IPS-11a (cell line): ENCODE measurements around the gene PBX4.
"Not testable (repeated sequence)": the region's sequence is repeated elsewhere in the genome, so short reads cannot be mapped to it uniquely, and the experiment has no call there.

Experiments
- H3K4me3 ChIP-seq: one replicate; pipeline ENCODE4 v1.5.1; 2013; ENCODE audit warnings: low read depth, low read length, control low read depth

Gene PBX4

DNA sequence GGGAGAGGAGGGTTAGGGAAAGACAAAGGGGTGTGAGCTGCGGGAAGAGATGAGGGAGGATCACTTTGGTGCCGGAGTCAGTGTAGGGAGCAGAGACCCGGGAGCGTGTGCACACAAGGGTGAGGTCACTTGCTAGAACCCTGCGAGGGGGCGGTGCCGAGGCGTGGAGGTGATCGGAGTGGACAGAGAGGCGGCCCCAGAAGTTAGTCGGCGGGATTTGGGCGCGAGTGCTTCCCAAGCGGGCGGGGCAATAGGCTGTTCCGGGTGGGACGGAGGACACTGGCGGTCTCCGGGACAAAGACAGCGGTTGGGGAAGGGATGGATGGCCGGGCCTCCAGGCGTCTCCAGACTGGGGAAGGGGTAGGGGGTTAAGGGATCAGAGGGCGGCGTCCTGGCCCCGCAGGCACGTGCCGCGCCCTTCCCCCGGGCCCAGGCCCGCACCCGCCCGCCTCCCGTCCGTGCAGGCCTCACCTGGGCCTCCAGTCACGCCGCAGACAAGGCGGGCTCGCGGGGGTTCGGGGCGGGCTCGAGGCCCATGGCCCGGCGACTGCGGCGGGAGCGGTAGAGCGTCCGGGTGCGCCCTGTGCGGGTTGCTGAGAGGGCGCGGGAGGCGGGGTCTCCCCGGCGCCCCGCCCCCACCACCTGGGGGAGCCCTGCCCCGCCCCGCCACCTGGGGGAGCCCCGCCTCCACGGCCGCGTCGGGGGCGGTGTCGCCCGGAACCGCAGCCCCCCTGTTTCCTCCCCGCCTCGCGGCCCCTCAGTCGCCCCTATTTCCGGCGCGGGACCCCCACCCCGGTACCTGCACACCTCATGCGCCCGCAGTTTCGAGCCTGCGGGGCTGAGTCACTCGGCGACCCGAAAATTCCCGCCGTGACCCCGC, 9.4 kb upstream of the PBX4 start, which contains the start of gene LPAR2:
TSS of gene LPAR2 (minus strand) at position 600 of the 880 bp plus-strand sequence. CDS start 945 bp downstream, outside the sequence.
- H3K4me3 ChIP-seq, result peak within 1 kb of the TSS; percentile 82

DNA sequence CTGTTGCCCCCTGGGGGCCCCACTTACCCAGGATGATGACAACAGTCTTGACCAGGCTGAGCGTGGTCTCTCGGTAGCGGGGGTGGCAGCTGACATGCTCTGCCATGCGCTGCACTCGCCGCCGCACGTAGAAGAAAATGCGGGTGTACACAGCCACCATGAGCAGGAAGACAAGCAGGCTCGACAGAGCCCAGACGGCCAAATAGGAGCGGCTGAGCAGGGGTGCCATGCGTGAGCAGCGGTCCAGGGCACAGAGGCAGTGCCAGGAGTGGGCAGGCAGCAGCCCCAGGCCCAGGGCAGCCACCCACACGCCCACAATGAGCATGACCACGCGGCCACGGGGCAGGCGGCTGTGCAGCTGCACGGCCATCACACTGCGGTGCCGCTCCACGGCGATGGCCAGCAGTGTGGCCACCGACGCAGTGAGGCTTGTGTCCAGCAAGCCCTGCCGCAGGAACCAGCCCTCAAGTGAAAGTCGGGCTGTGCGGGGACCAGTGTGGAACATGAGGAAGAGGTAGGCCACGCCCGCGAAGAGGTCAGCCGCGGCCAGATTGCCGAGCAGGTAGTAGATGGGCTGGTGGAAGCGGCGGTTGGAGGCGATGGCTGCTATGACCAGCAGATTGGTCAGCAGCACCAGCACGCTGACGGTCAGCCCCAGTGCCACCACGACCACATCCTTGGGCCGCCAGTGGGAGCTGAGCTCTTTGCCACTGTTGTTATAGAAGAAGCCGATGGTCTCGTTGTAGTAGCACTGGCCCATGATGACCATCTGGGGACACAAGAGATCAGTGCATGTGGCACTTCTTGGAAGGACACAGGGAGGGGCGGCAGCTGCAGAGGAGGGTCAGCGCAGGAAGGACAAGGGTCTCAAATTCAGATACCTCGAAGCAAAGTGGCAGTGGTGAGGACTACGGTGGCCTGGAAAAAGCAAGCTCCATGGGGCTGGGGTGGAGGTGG, 8.3 kb upstream of the PBX4 start:
- peak overlapping the region; percentile 82 for H3K4me3 ChIP-seq

DNA sequence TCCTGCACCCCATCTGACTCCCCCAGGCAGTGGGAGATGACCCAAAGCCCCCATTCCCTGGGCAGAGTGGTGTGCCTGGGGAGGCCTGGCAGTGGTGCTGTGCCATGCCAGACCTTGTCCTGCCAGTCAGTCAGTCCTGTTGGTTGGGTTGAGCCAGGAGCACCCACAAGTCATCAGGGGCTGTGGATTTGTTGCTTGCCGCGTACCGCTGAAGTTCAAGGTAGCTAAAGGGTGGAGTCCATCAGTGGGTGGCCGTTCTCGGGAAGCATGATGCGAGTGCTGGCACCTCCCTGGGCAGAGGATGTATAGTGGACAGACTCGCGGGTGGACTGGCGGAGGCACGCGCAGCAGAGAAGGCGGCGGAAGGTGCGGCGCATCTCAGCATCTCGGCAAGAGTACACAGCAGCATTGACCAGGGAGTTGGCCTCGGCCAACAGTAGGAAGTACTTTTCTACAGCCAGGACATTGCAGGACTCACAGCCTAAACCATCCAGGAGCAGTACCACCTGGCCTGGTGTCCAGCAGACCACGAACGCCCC, 5.6 kb upstream of the PBX4 start:
- H3K4me3 ChIP-seq, result no peak overlapping the region

DNA sequence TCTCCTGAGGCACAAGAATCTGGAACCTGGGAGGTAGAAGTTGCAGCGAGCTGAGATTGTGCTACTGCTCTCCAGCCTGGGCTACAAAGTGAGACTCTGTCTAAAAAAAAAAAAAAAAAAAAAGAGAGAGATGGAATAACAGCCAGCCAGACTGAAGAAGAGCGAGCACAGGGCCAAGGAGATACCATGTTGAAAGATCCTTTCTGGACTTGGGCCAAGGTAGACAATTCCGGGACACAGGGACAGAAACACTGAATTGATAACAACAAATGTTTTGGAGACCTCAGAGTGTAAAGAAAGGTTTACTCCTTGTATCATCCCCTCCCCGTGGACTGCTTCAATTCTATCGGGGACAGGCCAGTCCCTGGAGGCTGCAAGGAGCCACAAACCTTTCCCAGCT, 4.9 kb upstream of the PBX4 start:
- H3K4me3 ChIP-seq, result no peak overlapping the region

DNA sequence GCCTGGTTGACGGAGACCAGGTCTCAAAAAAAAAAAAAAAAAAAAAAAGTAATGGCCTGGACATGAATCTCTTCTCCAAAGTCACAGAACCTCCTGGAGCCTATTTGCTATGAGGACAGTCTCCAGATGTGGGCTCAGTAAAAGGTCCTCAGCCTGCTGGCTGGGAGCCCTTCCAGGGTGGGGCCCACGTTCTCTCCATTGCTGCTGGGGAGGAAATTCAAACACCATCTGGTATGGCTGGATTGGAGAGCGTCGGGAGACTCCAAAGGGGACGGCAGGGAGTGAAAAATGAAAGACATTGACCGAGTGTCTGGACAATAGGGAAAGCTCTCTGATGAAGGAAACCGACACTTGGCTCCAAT, 1.3 kb upstream of the PBX4 start:
- H3K4me3 ChIP-seq, result no peak overlapping the region

DNA sequence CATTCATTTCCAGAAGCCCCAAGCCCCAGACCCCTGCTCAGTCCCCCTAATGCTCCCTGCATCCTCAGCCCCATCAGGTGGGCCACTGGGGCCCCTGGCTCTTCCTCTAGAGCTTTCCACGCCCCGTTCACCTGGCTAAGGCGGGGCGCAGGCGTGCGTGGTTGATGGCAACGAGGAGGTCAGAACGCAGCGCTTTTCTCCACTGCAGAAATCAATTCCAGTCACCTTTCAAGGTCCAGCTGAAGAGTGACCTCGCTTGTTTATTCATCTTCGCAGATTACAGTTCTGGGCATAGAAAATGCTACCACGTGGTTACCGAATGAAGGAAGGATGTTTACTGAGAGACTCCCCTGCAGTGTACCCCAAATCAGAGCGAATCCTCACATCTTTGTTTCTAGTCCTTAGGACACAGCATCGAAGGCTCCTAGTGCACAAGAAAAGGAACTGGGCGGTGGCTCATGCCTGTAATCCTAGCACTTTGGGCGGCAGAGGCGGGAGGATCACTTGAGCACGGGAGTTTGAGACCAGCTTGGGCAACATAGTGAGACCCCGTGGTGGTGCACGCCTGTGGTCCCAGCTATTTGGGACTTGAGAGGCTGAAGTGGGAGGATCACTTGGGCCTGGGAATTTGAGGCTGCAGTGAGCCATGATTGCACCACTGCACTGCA, 828 bp upstream of the PBX4 start:
- H3K4me3 ChIP-seq, result peak overlapping the region; percentile 4

DNA sequence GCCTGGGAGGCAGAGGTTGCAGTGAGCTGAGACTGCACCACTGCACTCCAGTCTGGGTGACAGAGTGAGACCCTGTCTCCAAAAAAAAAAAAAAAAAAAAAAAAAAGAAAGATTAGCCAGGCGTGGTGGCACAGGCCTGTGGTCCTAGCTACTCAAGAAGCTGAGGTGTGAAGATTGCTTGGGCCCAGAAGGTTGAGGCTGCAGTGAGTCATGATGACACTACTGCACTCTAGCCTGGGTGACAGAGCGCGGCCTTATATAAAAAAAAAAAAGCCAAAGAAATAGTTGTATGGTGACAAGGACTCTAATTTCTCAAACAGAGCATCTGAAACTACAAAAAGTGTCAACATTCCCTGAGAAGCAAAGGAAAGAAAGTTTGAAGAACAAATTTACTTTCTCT, 3.4 kb downstream of the PBX4 start:
- H3K4me3 ChIP-seq, result no peak overlapping the region

DNA sequence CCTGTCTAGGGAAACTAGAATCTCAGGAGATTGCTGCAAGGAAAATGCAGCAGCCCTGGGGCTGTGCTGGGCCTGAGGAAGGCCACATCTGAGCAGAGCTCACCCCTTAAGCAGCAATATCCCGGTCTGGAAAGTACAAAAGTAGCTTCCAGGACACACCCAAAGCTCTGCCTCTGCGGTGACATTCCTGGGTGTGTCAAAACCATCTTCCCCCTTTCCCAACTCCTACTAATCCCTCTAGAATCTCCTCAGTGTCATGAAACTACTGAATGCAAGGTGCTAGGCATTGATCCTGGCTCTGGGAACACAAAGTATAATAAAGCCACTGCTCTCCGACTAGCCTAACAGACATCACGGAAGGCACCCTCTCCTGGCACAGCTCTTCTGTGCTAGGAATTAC, 5.0 kb downstream of the PBX4 start:
- no peak overlapping the region for H3K4me3 ChIP-seq

DNA sequence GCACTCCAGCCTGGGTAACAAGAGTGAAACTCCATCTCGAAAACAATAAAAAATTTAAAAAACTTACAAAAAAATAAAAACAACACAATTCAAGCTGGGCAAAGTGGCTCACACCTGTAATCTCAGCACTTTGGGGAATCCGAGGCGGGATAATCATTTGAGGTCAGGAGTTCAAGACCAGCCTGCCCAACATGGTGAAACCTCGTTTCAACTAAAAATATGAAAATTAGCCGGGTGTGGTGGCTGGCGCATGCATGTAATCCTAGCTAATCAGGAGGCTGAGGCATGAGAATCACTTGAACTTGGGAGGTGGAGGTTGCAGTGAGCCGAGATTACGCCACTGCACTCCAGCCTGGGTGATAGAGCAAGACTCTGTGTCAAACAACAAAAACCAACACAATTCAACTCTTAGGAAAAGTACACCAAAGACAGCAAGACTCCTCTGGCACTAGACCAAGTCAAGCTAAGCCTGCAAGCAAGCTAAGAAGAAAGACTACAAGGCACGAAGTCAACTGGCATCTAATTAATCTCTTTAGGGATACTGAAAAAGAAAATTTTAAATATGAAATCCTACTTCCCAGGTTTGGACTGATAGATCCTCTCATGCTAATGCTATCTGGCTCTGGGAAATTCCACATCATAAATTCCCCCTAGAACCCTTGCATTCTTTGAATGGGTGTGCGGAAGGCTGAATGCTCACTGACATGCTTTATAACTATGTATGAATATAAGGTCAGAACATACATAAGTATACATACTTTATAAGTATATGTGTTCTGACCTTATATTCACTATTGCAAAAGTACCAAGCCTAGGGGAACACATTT, 7.9 kb downstream of the PBX4 start:
- H3K4me3 ChIP-seq, result no peak overlapping the region

DNA sequence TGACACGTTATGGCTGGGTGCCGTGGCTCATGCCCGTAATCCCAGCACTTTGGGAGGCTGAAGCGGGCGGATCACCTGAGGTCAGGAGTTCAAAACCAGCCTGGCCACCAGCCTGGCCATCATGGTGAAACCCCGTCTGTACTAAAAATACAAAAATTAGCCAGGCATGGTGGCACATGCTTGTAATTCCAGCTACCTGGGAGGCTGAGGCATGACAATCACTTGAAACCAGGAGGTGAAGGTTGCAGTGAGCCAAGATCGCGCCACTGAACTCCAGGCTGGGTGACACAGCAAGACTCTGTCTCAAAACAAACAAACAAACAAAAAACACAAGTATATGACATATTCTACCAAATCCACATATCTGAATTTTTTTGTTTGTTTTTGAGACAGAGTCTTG, 11.8 kb downstream of the PBX4 start:
- not testable (repeated sequence) for H3K4me3 ChIP-seq

DNA sequence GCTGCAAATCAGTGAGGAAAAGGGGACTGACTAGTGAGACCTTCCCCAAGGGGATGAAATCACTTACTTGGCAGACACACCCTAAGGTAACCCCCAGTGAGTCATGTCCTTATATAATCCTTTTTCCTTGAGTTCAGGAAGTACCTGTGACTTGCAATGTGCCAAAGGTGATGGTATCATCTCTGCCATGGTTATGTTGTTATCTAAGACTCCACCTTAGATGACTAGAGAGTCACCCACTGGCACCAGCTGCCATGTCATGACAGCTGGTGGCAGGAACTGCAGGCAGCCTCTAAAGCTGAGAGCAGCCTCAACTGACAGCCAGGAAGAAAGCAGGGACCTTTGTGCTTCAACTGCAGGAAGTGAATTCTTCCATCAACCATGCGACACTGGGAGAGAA, 12.5 kb downstream of the PBX4 start:
- H3K4me3 ChIP-seq, result no peak overlapping the region

DNA sequence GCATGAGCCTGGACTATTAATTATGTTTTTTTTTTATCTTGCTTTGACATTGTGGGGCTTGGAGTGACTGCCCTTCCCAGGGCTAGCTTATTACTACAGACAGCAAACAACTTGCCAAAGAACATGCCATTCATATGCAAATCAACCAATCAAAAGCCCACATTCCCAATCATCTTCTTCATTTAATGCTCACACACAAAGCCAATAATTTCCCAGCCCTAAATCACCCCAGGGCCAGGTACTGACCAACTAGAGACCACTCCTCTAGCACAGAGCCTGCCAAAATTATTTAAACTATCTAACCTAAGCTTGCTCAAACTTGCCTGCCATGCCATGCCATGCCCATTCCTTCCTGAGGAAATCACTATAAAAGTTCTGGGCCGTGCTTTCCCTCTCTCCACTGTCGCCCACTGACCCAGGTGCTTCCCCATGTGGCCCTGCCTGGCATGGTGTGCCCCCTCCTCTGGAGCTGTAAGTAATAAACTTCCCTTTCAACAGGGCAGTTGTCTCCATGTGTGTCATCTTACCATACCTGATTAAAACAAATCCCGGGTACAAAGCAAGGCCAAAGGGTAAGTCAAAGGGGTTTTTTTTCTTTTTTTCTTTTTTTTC, 15.7 kb downstream of the PBX4 start:
- no peak overlapping the region for H3K4me3 ChIP-seq

DNA sequence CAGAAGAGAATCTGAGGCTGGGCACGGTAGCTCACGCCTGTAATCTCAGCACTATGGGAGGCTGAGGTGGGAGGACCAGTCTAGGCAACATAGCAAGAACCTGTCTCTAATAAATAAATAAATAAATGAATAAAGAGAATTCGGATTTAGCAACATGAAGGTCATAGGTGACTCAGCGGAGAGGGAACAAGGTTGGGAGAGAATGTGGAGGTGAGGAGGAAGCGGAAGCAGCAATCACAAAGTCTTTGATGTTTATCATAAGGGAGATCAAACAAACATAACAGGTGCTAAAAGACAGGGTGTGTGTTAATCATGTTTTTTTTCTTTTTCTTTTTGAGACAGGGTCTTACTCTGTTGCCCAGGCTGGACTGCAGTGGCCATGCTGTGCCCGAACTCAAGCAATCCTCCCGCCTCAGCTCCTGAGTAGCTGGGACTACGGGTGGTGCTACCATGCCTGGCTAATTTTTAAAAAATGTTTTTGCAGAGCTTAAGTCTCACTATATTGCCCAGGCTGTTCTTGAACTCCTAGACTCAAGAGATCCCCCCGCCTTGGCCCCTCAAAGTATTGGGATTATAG, 16.3 kb downstream of the PBX4 start:
- H3K4me3 ChIP-seq, result no peak overlapping the region

DNA sequence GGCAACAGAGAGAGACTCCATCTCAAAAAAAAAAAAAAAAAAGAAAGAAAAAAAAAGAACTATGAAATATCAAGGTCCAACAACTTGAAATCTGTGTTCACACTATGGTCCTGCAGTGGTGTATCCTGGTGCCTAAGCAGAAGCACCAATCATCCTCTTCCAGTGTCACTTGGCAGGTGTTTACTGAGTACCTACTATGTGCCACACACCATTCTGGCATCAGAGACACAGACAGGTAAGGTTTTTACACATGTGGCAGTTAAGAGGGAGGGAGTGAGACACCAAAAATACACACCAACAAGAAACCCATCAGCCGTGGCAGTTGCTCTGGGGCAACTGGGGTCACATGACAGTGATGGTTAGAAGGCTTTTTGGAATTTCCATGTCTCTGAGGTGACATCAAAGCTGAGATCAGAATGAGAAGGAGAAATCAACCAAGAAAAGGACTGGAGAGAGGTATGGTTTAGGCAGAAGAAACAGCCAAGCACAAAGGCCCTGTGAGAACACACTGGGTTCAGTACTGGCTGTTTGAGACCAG, 17.6 kb downstream of the PBX4 start:
- H3K4me3 ChIP-seq, result no peak overlapping the region

DNA sequence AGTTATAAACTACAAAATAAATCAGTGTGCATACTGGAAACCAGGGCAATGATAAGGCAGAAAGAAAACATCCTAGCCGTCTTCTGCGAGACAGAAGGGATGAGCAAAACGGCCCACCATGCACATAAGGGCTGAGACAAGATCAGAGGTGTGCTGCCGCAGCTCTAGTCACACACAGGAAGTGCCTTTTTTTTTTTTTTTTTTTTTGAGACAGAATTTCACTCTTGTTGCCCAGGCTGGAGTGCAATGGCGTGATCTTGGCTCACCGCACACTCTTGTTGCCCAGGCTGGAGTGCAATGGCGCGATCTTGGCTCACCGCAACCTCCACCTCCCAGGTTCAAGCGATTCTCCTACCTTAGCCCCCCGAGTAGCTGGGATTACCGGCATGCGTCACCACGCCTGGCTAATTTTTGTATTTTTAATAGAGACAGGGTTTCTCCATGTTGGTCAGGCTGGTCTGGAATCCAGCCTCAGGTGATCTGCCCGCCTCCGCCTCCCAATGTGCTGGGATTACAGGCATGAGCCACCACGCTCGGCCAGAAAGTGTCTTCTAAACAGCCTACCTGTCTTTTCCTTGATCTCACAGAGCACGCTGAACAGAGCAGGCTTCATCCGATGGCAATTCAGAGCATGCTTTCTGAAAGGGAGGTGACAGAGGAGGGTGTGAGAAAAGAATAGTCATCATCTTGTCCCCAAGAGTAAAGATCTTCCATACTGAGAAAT, 19.6 kb downstream of the PBX4 start:
- not testable (repeated sequence) for H3K4me3 ChIP-seq

DNA sequence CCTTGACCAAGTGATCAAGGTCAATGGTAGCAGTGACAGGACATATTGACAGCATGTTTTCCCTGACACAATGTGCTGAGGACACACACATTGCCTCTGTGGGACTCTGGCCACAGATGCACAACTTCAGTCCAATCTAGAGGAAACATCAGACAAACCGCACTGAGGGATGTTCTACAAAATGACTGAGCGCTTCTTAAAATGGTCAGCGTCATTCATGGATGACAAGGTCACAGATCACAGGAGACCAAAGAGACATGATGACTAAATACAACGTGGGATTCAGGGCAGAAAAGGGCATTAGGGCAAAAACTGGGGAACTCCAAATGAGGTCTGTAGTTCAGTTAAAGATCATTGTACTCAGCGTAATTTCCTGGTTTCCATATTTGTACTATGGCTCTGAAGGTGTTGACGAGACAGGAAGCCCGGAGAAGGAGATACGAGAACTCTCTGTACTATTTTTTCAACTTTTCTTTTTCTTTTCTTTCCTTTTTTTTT, 20.6 kb downstream of the PBX4 start:
- no peak overlapping the region for H3K4me3 ChIP-seq

DNA sequence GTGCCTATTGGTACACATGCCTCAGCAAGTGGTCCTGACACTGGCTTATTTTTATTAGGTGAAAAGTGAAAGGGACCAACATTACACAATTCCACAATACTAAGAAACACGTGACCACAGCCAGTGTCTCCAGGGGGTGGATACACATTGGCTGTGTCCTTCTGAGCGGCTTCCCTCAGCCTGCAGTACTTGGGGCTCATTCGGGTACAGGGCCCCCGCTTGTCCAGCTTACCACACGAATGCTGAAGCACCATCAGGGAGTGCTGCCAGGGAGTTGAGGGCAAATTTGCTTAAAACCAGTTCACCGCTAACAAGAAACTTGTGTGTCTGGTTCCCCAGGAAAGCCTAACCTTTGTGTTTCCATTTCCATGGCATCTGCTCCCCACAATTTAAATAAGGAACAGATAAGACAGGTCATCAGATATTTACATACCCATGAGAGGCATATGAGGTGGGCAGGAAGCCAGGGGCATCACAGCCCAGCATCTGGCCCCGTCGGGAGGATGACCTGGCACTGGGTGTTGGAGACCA, 23.3 kb downstream of the PBX4 start:
- H3K4me3 ChIP-seq, result no peak overlapping the region

DNA sequence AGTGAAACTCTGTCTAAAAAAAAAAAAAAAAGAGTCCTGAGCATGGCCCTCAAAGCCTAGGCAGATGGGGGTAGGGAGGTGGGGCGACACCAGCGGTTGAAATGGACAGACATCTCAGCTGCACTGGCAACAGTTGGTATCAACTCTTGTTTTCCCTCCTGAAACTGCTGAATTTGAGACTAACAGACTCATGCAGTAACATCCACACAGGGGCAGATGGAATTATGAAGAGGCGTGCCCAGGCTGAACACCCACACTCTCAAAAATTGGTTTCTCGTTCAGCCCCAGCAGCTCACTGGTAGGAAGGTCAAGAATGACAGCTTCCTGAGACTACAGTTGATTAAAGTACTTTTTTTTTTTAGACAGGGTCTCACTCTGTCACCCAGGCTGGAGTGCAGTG, 24.1 kb downstream of the PBX4 start:
- H3K4me3 ChIP-seq, result no peak overlapping the region
